CD1c-positive myeloid dendritic cell (primary cell): ENCODE results near the gene TMEM47.

Experiments used
- DNase-seq: peaks from one replicate; pipeline ENCODE4 v3.0.0-alpha.2; 2016; ENCODE audit errors: extremely low spot score

The TMEM47 gene

GRCh38 chrX:34656842-34657725, at the start of gene TMEM47:
Gene TMEM47 (minus strand): TSS chrX:34657285. CDS start chrX:34657029, 256 bp downstream.
- peak; percentile 32 for DNase-seq

GRCh38 chrX:34687095-34687494, 30.0 kb upstream of the TMEM47 start:
- no peak for DNase-seq

- no peak for DNase-seq
These were observed 2.5 kb upstream of the TMEM47 start for GRCh38 chrX:34659575-34659974.

- DNase-seq: no peak
These were observed 1.2 kb upstream of the TMEM47 start for GRCh38 chrX:34658326-34658725.

- no peak for DNase-seq
These were observed 613 bp upstream of the TMEM47 start for GRCh38 chrX:34657726-34658070.

- no peak for DNase-seq
These were observed 631 bp downstream of the TMEM47 start for GRCh38 chrX:34656467-34656841.

- DNase-seq: no peak
These were observed 1.3 kb downstream of the TMEM47 start for GRCh38 chrX:34655501-34656455.

GRCh38 chrX:34654696-34655490, 2.2 kb downstream of the TMEM47 start:
- no peak for DNase-seq

- no peak for DNase-seq
These were observed 3.3 kb downstream of the TMEM47 start for GRCh38 chrX:34653811-34654210.

GRCh38 chrX:34642849-34643248, 14.2 kb downstream of the TMEM47 start:
- no peak for DNase-seq

- DNase-seq: no peak
These were observed 19.0 kb downstream of the TMEM47 start for GRCh38 chrX:34638116-34638515.

- DNase-seq: no peak
These were observed 22.7 kb downstream of the TMEM47 start for GRCh38 chrX:34634349-34634748.

- DNase-seq: no peak
These were observed 24.7 kb downstream of the TMEM47 start for GRCh38 chrX:34632384-34632783.

GRCh38 chrX:34631479-34632220, 25.4 kb downstream of the TMEM47 start:
- no peak for DNase-seq

- no peak for DNase-seq
These were observed 27.5 kb downstream of the TMEM47 start for GRCh38 chrX:34629572-34629971.

GRCh38 chrX:34624416-34624815, 32.7 kb downstream of the TMEM47 start:
- no peak for DNase-seq

GRCh38 chrX:34619920-34620319, 37.2 kb downstream of the TMEM47 start:
- DNase-seq: no peak

GRCh38 chrX:34612036-34612435, 45.0 kb downstream of the TMEM47 start:
- no peak for DNase-seq

GRCh38 chrX:34598362-34598761, 58.7 kb downstream of the TMEM47 start:
- DNase-seq: no peak

- DNase-seq: no peak
These were observed 70.1 kb downstream of the TMEM47 start for GRCh38 chrX:34586936-34587335.

GRCh38 chrX:34586346-34586911, 70.7 kb downstream of the TMEM47 start:
- DNase-seq: no peak
